B cell (primary cell): ENCODE data around the gene KISS1.

Experiments
- EZH2 ChIP-seq: IDR thresholded peaks from 2 replicates; pipeline ENCODE4 v1.6.1; 2012; ENCODE audit warnings: borderline replicate concordance, low read depth, mild to moderate bottlenecking, moderate library complexity, low read length; ENCODE audit not compliant: insufficient read depth, poor library complexity, severe bottlenecking
- TF ChIP-seq, protein P1 (sequence below): fragments of 200-600 bp; IDR thresholded peaks from one replicate; pipeline ENCODE4 v1.8.0; 2022; ENCODE audit warnings: antibody characterized with exemption, mild to moderate bottlenecking

DNA sequence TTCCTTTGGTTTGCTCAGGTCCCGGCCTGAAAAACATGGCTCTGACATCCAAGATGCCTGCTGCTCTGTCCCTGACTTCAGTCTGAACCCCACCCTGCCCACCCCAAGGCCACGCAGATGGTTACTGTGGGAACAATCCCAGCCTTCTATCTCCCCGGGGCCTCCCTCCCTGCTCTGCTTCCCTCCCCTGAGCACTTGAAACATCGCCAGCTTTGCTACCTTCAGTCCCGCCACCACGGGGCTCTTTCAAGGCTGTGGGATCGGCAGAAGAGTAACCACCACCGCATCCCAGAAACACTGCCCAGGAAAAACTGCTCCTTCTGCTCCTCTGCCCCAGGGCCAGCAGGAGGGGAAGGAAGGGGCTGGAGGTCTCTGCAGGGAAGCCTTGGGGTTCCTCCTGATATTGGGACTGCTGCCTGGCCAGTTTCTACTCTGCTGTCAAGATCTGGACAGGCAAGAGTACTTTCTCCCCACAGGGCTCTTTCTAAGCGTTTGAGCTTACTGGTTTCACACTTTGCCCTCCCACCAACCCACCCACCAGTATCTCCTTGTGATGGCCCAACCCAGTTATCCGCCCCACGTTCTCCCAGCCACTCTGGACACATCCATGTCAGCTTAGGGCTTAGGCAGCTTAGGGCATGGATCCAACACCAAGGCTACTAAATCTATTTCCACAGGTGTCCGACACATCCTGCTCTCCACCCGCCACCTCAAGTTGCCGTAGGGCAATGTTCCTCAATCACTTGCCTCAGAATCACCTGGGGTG, 52.8 kb downstream of the KISS1 start:
- TF ChIP-seq, protein P1, sequence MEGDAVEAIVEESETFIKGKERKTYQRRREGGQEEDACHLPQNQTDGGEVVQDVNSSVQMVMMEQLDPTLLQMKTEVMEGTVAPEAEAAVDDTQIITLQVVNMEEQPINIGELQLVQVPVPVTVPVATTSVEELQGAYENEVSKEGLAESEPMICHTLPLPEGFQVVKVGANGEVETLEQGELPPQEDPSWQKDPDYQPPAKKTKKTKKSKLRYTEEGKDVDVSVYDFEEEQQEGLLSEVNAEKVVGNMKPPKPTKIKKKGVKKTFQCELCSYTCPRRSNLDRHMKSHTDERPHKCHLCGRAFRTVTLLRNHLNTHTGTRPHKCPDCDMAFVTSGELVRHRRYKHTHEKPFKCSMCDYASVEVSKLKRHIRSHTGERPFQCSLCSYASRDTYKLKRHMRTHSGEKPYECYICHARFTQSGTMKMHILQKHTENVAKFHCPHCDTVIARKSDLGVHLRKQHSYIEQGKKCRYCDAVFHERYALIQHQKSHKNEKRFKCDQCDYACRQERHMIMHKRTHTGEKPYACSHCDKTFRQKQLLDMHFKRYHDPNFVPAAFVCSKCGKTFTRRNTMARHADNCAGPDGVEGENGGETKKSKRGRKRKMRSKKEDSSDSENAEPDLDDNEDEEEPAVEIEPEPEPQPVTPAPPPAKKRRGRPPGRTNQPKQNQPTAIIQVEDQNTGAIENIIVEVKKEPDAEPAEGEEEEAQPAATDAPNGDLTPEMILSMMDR: no peak
- no peak for TF ChIP-seq EZH2
